Mesodermal cell (in vitro differentiated cells): Measurements from ENCODE around the gene RAB8B.

Source experiments
- H3K27ac ChIP-seq: 2 replicates; pipeline ENCODE4 v1.7.0; 2013; ENCODE audit warnings: mild to moderate bottlenecking, low read depth, low read length, moderate library complexity; ENCODE audit not compliant: severe bottlenecking
- H3K36me3 ChIP-seq: 2 replicates; pipeline ENCODE4 v1.7.1; 2013; ENCODE audit warnings: mild to moderate bottlenecking, low read length, moderate library complexity; ENCODE audit not compliant: control insufficient read depth, insufficient read depth
- H3K4me1 ChIP-seq: one replicate; pipeline ENCODE4 v1.7.1; 2013; ENCODE audit warnings: mild to moderate bottlenecking, low read length; ENCODE audit not compliant: insufficient read depth, control insufficient read depth, poor library complexity, severe bottlenecking
- H3K4me3 ChIP-seq: 2 replicates; pipeline ENCODE4 v1.7.0; 2013; ENCODE audit warnings: low read length, control low read depth, mild to moderate bottlenecking; ENCODE audit not compliant: insufficient read depth, poor library complexity, severe bottlenecking; ENCODE audit errors: extremely low read depth
- H3K9me3 ChIP-seq: 2 replicates; pipeline ENCODE4 v1.7.1; 2013; ENCODE audit warnings: mild to moderate bottlenecking, low read length, moderate library complexity; ENCODE audit not compliant: control insufficient read depth
- WGBS, 2 experiments: methylation state at CpG; one replicate each; pipeline ENCODE4 v1.1.5; 2013; ENCODE audit warnings: missing lambda C conversion rate in 2 of 2; ENCODE audit not compliant: insufficient coverage in 2 of 2; 5-methylcytosine and 5-hydroxymethylcytosine counted together

RAB8B gene

GRCh38 chr15:63252292-63252691 lies 62.9 kb downstream of the RAB8B start:
- Histone ChIP-seq H3K36me3 (peaks cover 21% of the 10 kb centered on the region), H3K4me1 (peaks cover 20% of the 10 kb centered on the region), H3K27ac (no peak overlapping the region), H3K4me3 (no peak overlapping the region), H3K9me3 (no peaks in the 10 kb centered on the region)
- WGBS, 2 experiments = 100% methylated on average over 1 of the region's 2 CpGs; no CpG with 5 or more reads in 1 of the 2 experiments

GRCh38 chr15:63254991-63255390 lies 65.6 kb downstream of the RAB8B start:
- Histone ChIP-seq H3K27ac (no peak overlapping the region), H3K36me3 (peaks cover 22% of the 10 kb centered on the region), H3K4me3 (no peak overlapping the region), H3K4me1 (peaks cover 25% of the 10 kb centered on the region), H3K9me3 (peaks cover 6% of the 10 kb centered on the region)
- WGBS, 2 experiments = 100% methylated on average over 1 of the region's 2 CpGs; no CpG with 5 or more reads in 1 of the 2 experiments

- no CpG with 5 or more reads among the region's 1 CpG for WGBS, 2 experiments
- H3K4me1 ChIP-seq = peaks cover 27% of the 10 kb centered on the region
- peak overlapping the region; percentile 97 for H3K27ac ChIP-seq
- H3K36me3 ChIP-seq = peaks cover 27% of the 10 kb centered on the region
- peaks cover 6% of the 10 kb centered on the region for H3K9me3 ChIP-seq
- H3K4me3 ChIP-seq = no peak overlapping the region
Observed at GRCh38 chr15:63255489-63255990, 66.1 kb downstream of the RAB8B start.

GRCh38 chr15:63256433-63257274 lies 67.2 kb downstream of the RAB8B start:
- Histone ChIP-seq H3K36me3 (peaks cover 32% of the 10 kb centered on the region), H3K27ac (peak overlapping the region; percentile 97), H3K4me1 (peaks cover 25% of the 10 kb centered on the region), H3K9me3 (peaks cover 6% of the 10 kb centered on the region), H3K4me3 (no peak overlapping the region)
- WGBS, 2 experiments = 0% methylated on average over 1 of the region's 5 CpGs; no CpG with 5 or more reads in 1 of the 2 experiments

GRCh38 chr15:63258658-63259057 lies 69.3 kb downstream of the RAB8B start:
- H3K4me3 ChIP-seq = no peak overlapping the region

GRCh38 chr15:63260791-63261190 lies 71.4 kb downstream of the RAB8B start:
- peaks cover 6% of the 10 kb centered on the region for H3K9me3 ChIP-seq
- peaks cover 17% of the 10 kb centered on the region for H3K4me1 ChIP-seq
- peaks cover 38% of the 10 kb centered on the region for H3K36me3 ChIP-seq
- H3K4me3 ChIP-seq = no peak overlapping the region
- H3K27ac ChIP-seq = no peak overlapping the region
- whole genome bisulfite sequencing, 2 experiments = no CpG with 5 or more reads among the region's 5 CpGs

More at GRCh38 chr15:63258658-63259057, 69.3 kb downstream of the RAB8B start:
- Histone ChIP-seq H3K36me3 (peaks cover 38% of the 10 kb centered on the region), H3K9me3 (peaks cover 6% of the 10 kb centered on the region), H3K27ac (no peak overlapping the region), H3K4me1 (peaks cover 25% of the 10 kb centered on the region)
- 94 to 100% methylated on average over 2 of the region's 2 CpGs for WGBS, 2 experiments

- Histone ChIP-seq H3K27ac (no peak overlapping the region), H3K9me3 (peaks cover 6% of the 10 kb centered on the region), H3K36me3 (peaks cover 38% of the 10 kb centered on the region), H3K4me1 (peaks cover 14% of the 10 kb centered on the region), H3K4me3 (no peak overlapping the region)
Observed at GRCh38 chr15:63261311-63261710, 71.9 kb downstream of the RAB8B start.

GRCh38 chr15:63263519-63263918 lies 74.1 kb downstream of the RAB8B start:
- Histone ChIP-seq H3K4me1 (peaks cover 6% of the 10 kb centered on the region), H3K4me3 (no peak overlapping the region), H3K27ac (no peak overlapping the region), H3K36me3 (peaks cover 33% of the 10 kb centered on the region), H3K9me3 (peaks cover 2% of the 10 kb centered on the region)
- 86 to 91% methylated on average over 6 of the region's 6 CpGs for WGBS, 2 experiments

- H3K4me3 ChIP-seq = no peak overlapping the region
- peaks cover 30% of the 10 kb centered on the region for H3K36me3 ChIP-seq
- WGBS, 2 experiments = 78 to 100% methylated on average over 1 of the region's 1 CpG
Observed at GRCh38 chr15:63264688-63265293, 75.4 kb downstream of the RAB8B start.

GRCh38 chr15:63274427-63274826 lies 85.0 kb downstream of the RAB8B start:
- Histone ChIP-seq H3K4me3 (no peak overlapping the region), H3K27ac (no peak overlapping the region), H3K4me1 (peaks cover 9% of the 10 kb centered on the region), H3K36me3 (no peaks in the 10 kb centered on the region), H3K9me3 (no peaks in the 10 kb centered on the region)
- WGBS, 2 experiments = 79 to 91% methylated on average over 3 of the region's 3 CpGs

More at GRCh38 chr15:63264688-63265293, 75.4 kb downstream of the RAB8B start:
- Histone ChIP-seq H3K9me3 (no peaks in the 10 kb centered on the region), H3K4me1 (peaks cover 3% of the 10 kb centered on the region), H3K27ac (no peak overlapping the region)
